Lower lobe of right lung (tissue), 2 donors: ENCODE measurements around the gene FTCD. TPM values are rescaled to one million over a fixed set of nuclear protein-coding genes. Genes with fewer than 3 reads are reported as not detected.

Experiments used
- ATAC-seq, 2 donors: fragments of 200-7000 bp; cut with Tn5 transposase; one replicate each; pipeline ENCODE4 v1.9.1; 2020 to 2022; ENCODE audit warnings: mild to moderate bottlenecking in 2 of 2, moderate library complexity in 2 of 2
- DNase-seq: peaks from one replicate; pipeline ENCODE4 v3.0.0-alpha.2; 2020
- H3K27ac ChIP-seq: fragments of 200-600 bp; one replicate; pipeline ENCODE4 v1.8.0; 2022
- H3K27me3 ChIP-seq: fragments of 200-600 bp; one replicate; pipeline ENCODE4 v1.8.0; 2022; ENCODE audit warnings: low read depth
- H3K36me3 ChIP-seq: fragments of 200-600 bp; one replicate; pipeline ENCODE4 v1.8.0; 2022; ENCODE audit warnings: mild to moderate bottlenecking
- H3K4me1 ChIP-seq: fragments of 200-600 bp; one replicate; pipeline ENCODE4 v1.8.0; 2022
- H3K4me3 ChIP-seq: fragments of 200-600 bp; one replicate; pipeline ENCODE4 v1.8.0; 2022; ENCODE audit warnings: mild to moderate bottlenecking
- H3K9me3 ChIP-seq: fragments of 200-600 bp; one replicate; pipeline ENCODE4 v1.8.0; 2022
- CTCF ChIP-seq: fragments of 200-600 bp; IDR thresholded peaks from one replicate; pipeline ENCODE4 v1.8.0; 2022; ENCODE audit warnings: antibody characterized with exemption, mild to moderate bottlenecking
- intact Hi-C: fragments of 100-400 bp; cut with DNase I; formaldehyde crosslinking; loops from one replicate; pipeline ENCODE4 v1.11.0; 2022
- total RNA-seq: library from RNA; stranded (reverse); fragmentation: NEBNext Ultra II Directional; extraction: Animal tissue kit (Norgen Biotek cat#: 25700); gene quantifications from one replicate; pipeline ENCODE4 v1.2.1, GENCODE V29; 2021
- donor health status: DM: no; HTN: yes; CAD: no; lungs with severe emphysema.

The FTCD gene
- total RNA-seq, 1 donor from 2014 or later = 1.5 TPM

- no peak for TF ChIP-seq CTCF
- H3K4me3 ChIP-seq = no peak overlapping the region
- H3K4me1 ChIP-seq = no peaks in the 10 kb centered on the region
- ATAC-seq (no peak), DNase-seq (peak; percentile 30)
- no peaks in the 10 kb centered on the region for H3K36me3 ChIP-seq
- no peaks in the 10 kb centered on the region for H3K9me3 ChIP-seq
- no peak overlapping the region for H3K27ac ChIP-seq
- no peaks in the 10 kb centered on the region for H3K27me3 ChIP-seq
- intact Hi-C loops = no loop called here
These were observed 25.3 kb downstream of the FTCD start for GRCh38 chr21:46129846-46130651.

- no peaks in the 10 kb centered on the region for H3K36me3 ChIP-seq
- peak; percentile 47 for DNase-seq
- H3K9me3 ChIP-seq = no peaks in the 10 kb centered on the region
- intact Hi-C loops = no loop called here
- H3K4me1 ChIP-seq = no peaks in the 10 kb centered on the region
- TF ChIP-seq CTCF = no peak
- no peak overlapping the region for H3K27ac ChIP-seq
- no peak for ATAC-seq
- H3K4me3 ChIP-seq = no peak overlapping the region
- no peaks in the 10 kb centered on the region for H3K27me3 ChIP-seq
These were observed 26.3 kb downstream of the FTCD start for GRCh38 chr21:46128933-46129571.

GRCh38 chr21:46128106-46128932 lies 27.1 kb downstream of the FTCD start:
- DNase-seq (peak; percentile 28), ATAC-seq (no peak)
- intact Hi-C loops = no loop called here
- no peak for TF ChIP-seq CTCF
- H3K4me1 ChIP-seq = no peaks in the 10 kb centered on the region
- no peak overlapping the region for H3K4me3 ChIP-seq
- H3K27me3 ChIP-seq = no peaks in the 10 kb centered on the region
- H3K9me3 ChIP-seq = no peaks in the 10 kb centered on the region
- H3K36me3 ChIP-seq = no peaks in the 10 kb centered on the region
- H3K27ac ChIP-seq = no peak overlapping the region

- TF ChIP-seq CTCF = no peak
- Histone ChIP-seq H3K4me1 (no peaks in the 10 kb centered on the region), H3K27me3 (no peaks in the 10 kb centered on the region), H3K4me3 (no peak overlapping the region), H3K27ac (no peak overlapping the region), H3K9me3 (no peaks in the 10 kb centered on the region), H3K36me3 (peaks cover 4% of the 10 kb centered on the region)
- intact Hi-C loops = no loop called here
- ATAC-seq = no peak
- DNase-seq = peak; percentile 40
These were observed 27.9 kb downstream of the FTCD start for GRCh38 chr21:46127239-46128105.
